DMS79 treated with DMSO at 0.1 percent for 48 hours (cell line): ENCODE measurements around the gene PLG.
"Not testable (repeated sequence)": the region's sequence is repeated elsewhere in the genome, so short reads cannot be mapped to it uniquely, and the experiment has no call there.

Source experiments
- DNase-seq: peaks from one replicate; lab custom pipeline; 2025; lab: John Stamatoyannopoulos, UW

PLG gene

GRCh38 chr6:160701918-160702680, at the start of gene PLG:
Gene PLG, plus strand, starts transcription at chr6:160702244. Its CDS starts 61 bp downstream, at chr6:160702305.
- not testable (repeated sequence) for DNase-seq

- no peak for DNase-seq
These were observed 42.5 kb upstream of the PLG start for GRCh38 chr6:160659562-160659961.

- no peak for DNase-seq
These were observed 40.8 kb upstream of the PLG start for GRCh38 chr6:160661216-160661615.

GRCh38 chr6:160662429-160662828, 39.6 kb upstream of the PLG start:
- DNase-seq: no peak

GRCh38 chr6:160662842-160663241, 39.2 kb upstream of the PLG start:
- no peak for DNase-seq

GRCh38 chr6:160664198-160664597, 37.8 kb upstream of the PLG start, which contains the start of gene LPA:
Gene LPA, minus strand, starts transcription at chr6:160664275. Its CDS starts 61 bp downstream, at chr6:160664214.
- not testable (repeated sequence) for DNase-seq

GRCh38 chr6:160667639-160668481, 34.2 kb upstream of the PLG start:
- no peak for DNase-seq

GRCh38 chr6:160668589-160668988, 33.5 kb upstream of the PLG start:
- no peak for DNase-seq

- not testable (repeated sequence) for DNase-seq
These were observed 25.6 kb upstream of the PLG start for GRCh38 chr6:160676418-160676817.

- no peak for DNase-seq
These were observed 23.8 kb upstream of the PLG start for GRCh38 chr6:160678230-160678629.

- no peak for DNase-seq
These were observed 23.2 kb upstream of the PLG start for GRCh38 chr6:160678744-160679401.

GRCh38 chr6:160679402-160679769, 22.7 kb upstream of the PLG start:
- DNase-seq: no peak

GRCh38 chr6:160685101-160685761, 16.8 kb upstream of the PLG start:
- DNase-seq: not testable (repeated sequence)

- no peak for DNase-seq
These were observed 16.1 kb upstream of the PLG start for GRCh38 chr6:160685762-160686450.

GRCh38 chr6:160690458-160690857, 11.6 kb upstream of the PLG start:
- no peak for DNase-seq

GRCh38 chr6:160691617-160692016, 10.4 kb upstream of the PLG start:
- DNase-seq: no peak

GRCh38 chr6:160692369-160692959, 9.6 kb upstream of the PLG start:
- no peak for DNase-seq

GRCh38 chr6:160695025-160695424, 7.0 kb upstream of the PLG start:
- DNase-seq: not testable (repeated sequence)

- not testable (repeated sequence) for DNase-seq
These were observed 6.4 kb upstream of the PLG start for GRCh38 chr6:160695622-160696021.

- not testable (repeated sequence) for DNase-seq
These were observed 5.2 kb upstream of the PLG start for GRCh38 chr6:160696884-160697283.

GRCh38 chr6:160697826-160698225, 4.2 kb upstream of the PLG start:
- DNase-seq: no peak
